T-helper 17 cell (primary cell): ENCODE data around the gene PCOLCE2. TPM values are rescaled to one million over a fixed set of nuclear protein-coding genes. Genes with fewer than 3 reads are reported as not detected.

Experiments
- ATAC-seq: fragments of 150-1000 bp; cut with Tn5 transposase; 2 replicates; pipeline ENCODE4 v1.10.0; 2021; ENCODE audit warnings: mild to moderate bottlenecking, moderate library complexity
- DNase-seq, 3 donors: peaks; one replicate each; pipeline versions ENCODE4 v3.0.0 to v3.0.0-alpha.2; 2020 to 2021
- H3K9me3 ChIP-seq: one replicate; pipeline ENCODE4 v1.7.0; 2013; ENCODE audit warnings: low read length, mild to moderate bottlenecking; ENCODE audit not compliant: control insufficient read depth, poor library complexity, severe bottlenecking
- H3K27ac Mint-ChIP-seq: one replicate; pipeline ENCODE4 v1.8.0; 2022; ENCODE audit warnings: mild to moderate bottlenecking, moderate library complexity, mixed read lengths
- H3K27me3 Mint-ChIP-seq: one replicate; pipeline ENCODE4 v1.8.0; 2022; ENCODE audit warnings: mixed read lengths
- H3K36me3 Mint-ChIP-seq: one replicate; pipeline ENCODE4 v1.8.0; 2022; ENCODE audit warnings: low read depth, mixed read lengths
- H3K4me1 Mint-ChIP-seq: one replicate; pipeline ENCODE4 v1.8.0; 2022; ENCODE audit warnings: mild to moderate bottlenecking, mixed read lengths
- H3K4me3 Mint-ChIP-seq: one replicate; pipeline ENCODE4 v1.8.0; 2022; ENCODE audit warnings: mild to moderate bottlenecking, moderate library complexity, mixed read lengths
- total RNA-seq, 4 donors: library from RNA in 2 of 4; stranded (reverse) in 2 of 4; gene quantifications; one replicate each; pipeline ENCODE4 v1.2.3 and lab custom pipeline; 2022 to 2026

Gene PCOLCE2
- not detected for total RNA-seq
- total RNA-seq (lab: John Stamatoyannopoulos, UW), result 0 to 0.35 reads per million in 2 donors

DNA sequence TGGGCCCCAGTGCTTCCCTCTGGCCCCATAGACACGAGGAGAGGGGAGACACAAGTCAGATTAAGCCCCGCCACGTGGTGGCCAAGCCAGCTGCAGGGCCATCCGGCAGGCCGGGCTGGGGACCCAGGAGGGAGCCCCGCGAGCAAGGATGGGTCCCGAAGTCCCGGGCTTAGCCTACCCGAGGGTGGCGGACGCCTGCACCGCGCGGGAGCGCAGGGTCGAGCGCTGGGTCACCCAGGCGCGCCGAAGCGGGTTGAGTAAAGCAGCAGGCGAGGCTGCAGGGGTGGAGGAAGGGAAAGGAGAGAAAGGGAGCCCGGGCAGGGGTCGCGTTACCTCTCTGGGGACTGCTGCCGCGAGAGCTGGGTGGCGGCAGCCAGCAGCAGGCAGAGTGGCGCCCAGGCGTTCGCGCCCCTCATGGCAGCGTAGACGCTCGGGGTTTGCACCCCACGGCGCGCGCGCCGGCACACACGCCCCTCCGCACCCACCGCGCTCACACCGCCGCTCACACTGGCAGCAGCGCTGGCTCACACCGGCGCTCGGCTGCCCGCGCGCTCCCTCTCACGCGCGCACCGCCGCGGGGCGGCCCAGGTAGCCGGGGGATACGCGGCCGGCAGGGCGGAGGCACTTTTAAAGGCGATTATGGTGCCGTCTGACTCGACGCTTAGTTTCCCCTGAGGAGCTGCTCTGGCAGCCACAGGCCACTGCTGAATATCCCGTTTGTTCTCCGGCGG lies at the start of gene PCOLCE2:
Gene PCOLCE2 (minus strand): TSS at position 603 of the 731 bp plus-strand sequence. CDS start 187 bp downstream, at position 416.
- no peak within 1 kb of the TSS for H3K27ac Mint-ChIP-seq
- peaks cover 80% of the 10 kb centered on the region for H3K27me3 Mint-ChIP-seq
- ATAC-seq, result peak; percentile 57
- peak within 1 kb of the TSS; percentile 84 for H3K4me3 Mint-ChIP-seq
- no peak for DNase-seq
- H3K9me3 ChIP-seq, result no peaks in the 10 kb centered on the region
- H3K4me1 Mint-ChIP-seq, result peaks cover 2% of the 10 kb centered on the region
- no peaks in the 10 kb centered on the region for H3K36me3 Mint-ChIP-seq

DNA sequence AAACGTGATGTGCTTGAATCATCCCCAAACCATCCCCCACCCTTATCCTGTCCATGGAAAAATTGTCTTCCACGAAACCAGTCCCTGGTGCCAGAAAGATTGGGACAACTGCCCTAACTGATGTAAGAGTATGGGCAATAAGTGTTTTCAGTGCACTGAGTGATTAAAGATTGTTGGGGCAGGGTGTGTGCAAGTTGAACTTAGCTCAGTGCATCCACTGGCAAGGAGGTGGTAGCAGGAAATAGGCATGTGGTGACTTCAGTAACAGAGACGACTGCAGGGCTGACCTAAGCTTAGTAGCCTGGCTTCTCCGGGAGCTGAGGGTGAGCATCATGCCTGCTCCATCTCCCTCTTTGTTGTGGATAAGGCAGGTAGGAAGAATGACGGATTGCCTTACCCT lies 47.1 kb upstream of the PCOLCE2 start:
- peaks cover 3% of the 10 kb centered on the region for H3K4me1 Mint-ChIP-seq
- DNase-seq (no peak), ATAC-seq (no peak)
- peaks cover 29% of the 10 kb centered on the region for H3K27me3 Mint-ChIP-seq
- no peak overlapping the region for H3K27ac Mint-ChIP-seq
- no peak overlapping the region for H3K4me3 Mint-ChIP-seq
- no peaks in the 10 kb centered on the region for H3K9me3 ChIP-seq
- H3K36me3 Mint-ChIP-seq, result no peaks in the 10 kb centered on the region

- ATAC-seq (no peak), DNase-seq (no peak)
- Mint-ChIP-seq H3K27ac (no peak overlapping the region), H3K27me3 (peaks cover 26% of the 10 kb centered on the region), H3K36me3 (no peaks in the 10 kb centered on the region), H3K4me3 (no peak overlapping the region), H3K4me1 (peaks cover 2% of the 10 kb centered on the region)
- no peaks in the 10 kb centered on the region for H3K9me3 ChIP-seq
Observed at GRCh38 chr3:142934887-142935269, 46.0 kb upstream of the PCOLCE2 start.

DNA sequence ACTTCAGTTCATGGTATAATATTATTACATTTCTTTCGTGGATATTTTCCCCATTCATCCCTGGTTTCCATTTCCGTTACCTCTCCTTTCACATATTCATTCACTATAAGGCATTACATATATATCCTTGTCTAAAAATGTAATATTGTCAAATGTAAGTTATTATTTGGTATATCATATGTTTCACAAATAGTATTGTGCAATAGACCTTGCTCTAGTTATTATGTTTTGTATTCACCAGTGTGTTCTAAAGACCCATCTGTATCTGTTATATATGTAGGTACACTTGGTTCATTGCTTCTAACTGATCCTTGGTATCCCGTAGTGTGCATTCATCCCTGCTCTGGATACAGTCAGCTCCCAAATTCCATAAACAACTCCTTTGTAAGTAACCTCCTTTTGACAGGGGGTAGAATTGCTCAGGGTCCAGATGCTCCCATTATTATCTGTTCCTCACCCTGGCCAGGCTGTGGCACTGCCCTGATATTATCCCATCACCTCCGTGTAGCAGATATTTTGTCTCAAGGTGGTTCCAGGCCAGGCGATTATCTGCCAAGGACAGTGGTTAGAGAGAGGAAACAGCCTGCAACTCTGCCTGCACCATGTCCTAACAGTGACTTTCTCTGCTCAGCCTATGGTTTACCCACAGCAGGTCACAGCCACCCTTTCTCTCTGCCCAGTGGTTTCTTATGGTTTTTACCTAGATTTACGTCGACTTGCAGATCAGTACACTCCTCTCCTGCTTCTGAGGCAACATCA lies 45.4 kb upstream of the PCOLCE2 start:
- Mint-ChIP-seq H3K27ac (no peak overlapping the region), H3K27me3 (peaks cover 26% of the 10 kb centered on the region), H3K4me1 (peaks cover 2% of the 10 kb centered on the region), H3K4me3 (no peak overlapping the region), H3K36me3 (no peaks in the 10 kb centered on the region)
- DNase-seq (no peak), ATAC-seq (no peak)
- H3K9me3 ChIP-seq, result no peaks in the 10 kb centered on the region

DNA sequence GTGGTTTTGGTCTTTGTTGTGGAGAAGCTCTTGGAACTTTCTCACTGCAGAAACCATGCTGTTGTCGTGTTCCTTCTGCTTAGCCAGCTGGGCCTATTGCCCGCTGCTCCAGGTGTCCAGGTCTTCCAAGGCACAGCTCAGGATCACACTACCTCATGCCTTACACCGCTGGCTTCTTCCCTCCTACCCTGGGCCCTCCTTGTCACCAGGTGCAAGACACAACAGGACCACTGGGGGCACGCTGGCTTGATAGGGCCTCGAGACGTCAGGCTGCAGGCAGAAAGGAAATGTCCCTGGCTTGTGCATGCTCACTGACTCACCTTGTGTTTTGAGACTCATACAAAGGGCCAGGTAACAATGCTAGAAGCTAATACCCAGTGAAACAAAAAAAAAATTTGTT lies 42.3 kb upstream of the PCOLCE2 start:
- Mint-ChIP-seq H3K27ac (no peak overlapping the region), H3K36me3 (no peaks in the 10 kb centered on the region)
- ATAC-seq, result peak; percentile 89

GRCh38 chr3:142930463-142930862 lies 41.6 kb upstream of the PCOLCE2 start:
- no peak overlapping the region for H3K4me3 Mint-ChIP-seq

More for the DNA sequence above, 42.3 kb upstream of the PCOLCE2 start:
- Mint-ChIP-seq H3K4me3 (no peak overlapping the region), H3K27me3 (peaks cover 41% of the 10 kb centered on the region), H3K4me1 (peaks cover 2% of the 10 kb centered on the region)
- peak in 1 of 3 donors; percentile 13 for DNase-seq
- no peaks in the 10 kb centered on the region for H3K9me3 ChIP-seq

GRCh38 chr3:142929890-142930289 lies 41.0 kb upstream of the PCOLCE2 start:
- Mint-ChIP-seq H3K36me3 (no peaks in the 10 kb centered on the region), H3K4me3 (no peak overlapping the region), H3K27ac (no peak overlapping the region), H3K4me1 (peaks cover 2% of the 10 kb centered on the region), H3K27me3 (peaks cover 46% of the 10 kb centered on the region)
- no peaks in the 10 kb centered on the region for H3K9me3 ChIP-seq
- DNase-seq (no peak), ATAC-seq (no peak)

More at GRCh38 chr3:142930463-142930862, 41.6 kb upstream of the PCOLCE2 start:
- no peaks in the 10 kb centered on the region for H3K9me3 ChIP-seq
- no peak for ATAC-seq
- DNase-seq, result no peak
- peaks cover 44% of the 10 kb centered on the region for H3K27me3 Mint-ChIP-seq
- peaks cover 2% of the 10 kb centered on the region for H3K4me1 Mint-ChIP-seq
- no peaks in the 10 kb centered on the region for H3K36me3 Mint-ChIP-seq
- H3K27ac Mint-ChIP-seq, result no peak overlapping the region

- ATAC-seq (peak; percentile 59), DNase-seq (peak in 1 of 3 donors; percentile 10)
- H3K4me1 Mint-ChIP-seq, result peaks cover 2% of the 10 kb centered on the region
- H3K27ac Mint-ChIP-seq, result no peak overlapping the region
- no peaks in the 10 kb centered on the region for H3K9me3 ChIP-seq
- H3K4me3 Mint-ChIP-seq, result no peak overlapping the region
- peaks cover 47% of the 10 kb centered on the region for H3K27me3 Mint-ChIP-seq
- no peaks in the 10 kb centered on the region for H3K36me3 Mint-ChIP-seq
Observed at GRCh38 chr3:142929109-142929508, 40.2 kb upstream of the PCOLCE2 start.

- ATAC-seq, result no peak
- no peaks in the 10 kb centered on the region for H3K36me3 Mint-ChIP-seq
- peaks cover 42% of the 10 kb centered on the region for H3K27me3 Mint-ChIP-seq
- DNase-seq, result no peak
- H3K9me3 ChIP-seq, result no peaks in the 10 kb centered on the region
- no peaks in the 10 kb centered on the region for H3K4me1 Mint-ChIP-seq
- H3K4me3 Mint-ChIP-seq, result no peak overlapping the region
- H3K27ac Mint-ChIP-seq, result no peak overlapping the region
Observed at GRCh38 chr3:142926368-142926944, 37.6 kb upstream of the PCOLCE2 start.

DNA sequence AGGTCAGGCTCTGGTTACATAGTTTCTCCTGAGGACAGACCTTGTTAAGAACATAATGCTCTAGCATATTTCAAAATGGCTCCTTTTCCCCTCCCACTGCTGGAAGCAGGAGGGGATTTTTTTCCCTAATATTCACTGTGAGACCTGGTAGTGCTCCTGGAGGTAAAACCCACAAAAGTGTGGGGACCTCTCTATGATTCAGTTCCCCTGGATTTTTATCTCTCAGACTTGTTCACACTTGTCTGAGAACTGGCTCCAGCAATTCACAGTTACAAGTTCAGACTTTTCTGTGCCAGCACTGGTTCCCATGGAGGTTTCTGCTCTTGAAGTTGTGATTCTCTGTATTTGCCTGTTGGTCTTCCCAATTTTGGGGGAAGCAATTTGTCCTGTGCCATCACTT lies 36.3 kb upstream of the PCOLCE2 start:
- Mint-ChIP-seq H3K27ac (no peak overlapping the region), H3K36me3 (no peaks in the 10 kb centered on the region), H3K27me3 (peaks cover 42% of the 10 kb centered on the region), H3K4me1 (no peaks in the 10 kb centered on the region), H3K4me3 (no peak overlapping the region)
- H3K9me3 ChIP-seq, result no peaks in the 10 kb centered on the region
- DNase-seq (no peak), ATAC-seq (no peak)

- no peak for DNase-seq
- Mint-ChIP-seq H3K36me3 (no peaks in the 10 kb centered on the region), H3K27me3 (peaks cover 42% of the 10 kb centered on the region), H3K4me1 (no peaks in the 10 kb centered on the region), H3K4me3 (no peak overlapping the region), H3K27ac (no peak overlapping the region)
- H3K9me3 ChIP-seq, result no peaks in the 10 kb centered on the region
- ATAC-seq, result no peak
Observed at GRCh38 chr3:142923694-142924093, 34.8 kb upstream of the PCOLCE2 start.

GRCh38 chr3:142916605-142917004 lies 27.7 kb upstream of the PCOLCE2 start:
- ATAC-seq, result no peak
- no peaks in the 10 kb centered on the region for H3K9me3 ChIP-seq
- Mint-ChIP-seq H3K4me1 (no peaks in the 10 kb centered on the region), H3K36me3 (no peaks in the 10 kb centered on the region), H3K27ac (no peak overlapping the region), H3K4me3 (no peak overlapping the region), H3K27me3 (peaks cover 16% of the 10 kb centered on the region)
- DNase-seq, result no peak

GRCh38 chr3:142915636-142916035 lies 26.8 kb upstream of the PCOLCE2 start:
- Mint-ChIP-seq H3K4me1 (no peaks in the 10 kb centered on the region), H3K36me3 (no peaks in the 10 kb centered on the region), H3K27ac (no peak overlapping the region), H3K27me3 (peaks cover 22% of the 10 kb centered on the region), H3K4me3 (no peak overlapping the region)
- ATAC-seq, result no peak
- H3K9me3 ChIP-seq, result no peaks in the 10 kb centered on the region
- no peak for DNase-seq
